ENCODE results near the gene PCDH11Y. TPM values are rescaled to one million over a fixed set of nuclear protein-coding genes. Genes with fewer than 3 reads are reported as not detected.
"Not testable (repeated sequence)": the region's sequence is repeated elsewhere in the genome, so short reads cannot be mapped to it uniquely, and the experiment has no call there.

PCDH11Y gene, protein sequence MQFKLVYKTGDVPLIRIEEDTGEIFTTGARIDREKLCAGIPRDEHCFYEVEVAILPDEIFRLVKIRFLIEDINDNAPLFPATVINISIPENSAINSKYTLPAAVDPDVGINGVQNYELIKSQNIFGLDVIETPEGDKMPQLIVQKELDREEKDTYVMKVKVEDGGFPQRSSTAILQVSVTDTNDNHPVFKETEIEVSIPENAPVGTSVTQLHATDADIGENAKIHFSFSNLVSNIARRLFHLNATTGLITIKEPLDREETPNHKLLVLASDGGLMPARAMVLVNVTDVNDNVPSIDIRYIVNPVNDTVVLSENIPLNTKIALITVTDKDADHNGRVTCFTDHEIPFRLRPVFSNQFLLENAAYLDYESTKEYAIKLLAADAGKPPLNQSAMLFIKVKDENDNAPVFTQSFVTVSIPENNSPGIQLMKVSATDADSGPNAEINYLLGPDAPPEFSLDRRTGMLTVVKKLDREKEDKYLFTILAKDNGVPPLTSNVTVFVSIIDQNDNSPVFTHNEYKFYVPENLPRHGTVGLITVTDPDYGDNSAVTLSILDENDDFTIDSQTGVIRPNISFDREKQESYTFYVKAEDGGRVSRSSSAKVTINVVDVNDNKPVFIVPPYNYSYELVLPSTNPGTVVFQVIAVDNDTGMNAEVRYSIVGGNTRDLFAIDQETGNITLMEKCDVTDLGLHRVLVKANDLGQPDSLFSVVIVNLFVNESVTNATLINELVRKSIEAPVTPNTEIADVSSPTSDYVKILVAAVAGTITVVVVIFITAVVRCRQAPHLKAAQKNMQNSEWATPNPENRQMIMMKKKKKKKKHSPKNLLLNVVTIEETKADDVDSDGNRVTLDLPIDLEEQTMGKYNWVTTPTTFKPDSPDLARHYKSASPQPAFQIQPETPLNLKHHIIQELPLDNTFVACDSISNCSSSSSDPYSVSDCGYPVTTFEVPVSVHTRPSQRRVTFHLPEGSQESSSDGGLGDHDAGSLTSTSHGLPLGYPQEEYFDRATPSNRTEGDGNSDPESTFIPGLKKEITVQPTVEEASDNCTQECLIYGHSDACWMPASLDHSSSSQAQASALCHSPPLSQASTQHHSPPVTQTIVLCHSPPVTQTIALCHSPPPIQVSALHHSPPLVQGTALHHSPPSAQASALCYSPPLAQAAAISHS (N-terminal part only)
- not detected for total RNA-seq

DNA sequence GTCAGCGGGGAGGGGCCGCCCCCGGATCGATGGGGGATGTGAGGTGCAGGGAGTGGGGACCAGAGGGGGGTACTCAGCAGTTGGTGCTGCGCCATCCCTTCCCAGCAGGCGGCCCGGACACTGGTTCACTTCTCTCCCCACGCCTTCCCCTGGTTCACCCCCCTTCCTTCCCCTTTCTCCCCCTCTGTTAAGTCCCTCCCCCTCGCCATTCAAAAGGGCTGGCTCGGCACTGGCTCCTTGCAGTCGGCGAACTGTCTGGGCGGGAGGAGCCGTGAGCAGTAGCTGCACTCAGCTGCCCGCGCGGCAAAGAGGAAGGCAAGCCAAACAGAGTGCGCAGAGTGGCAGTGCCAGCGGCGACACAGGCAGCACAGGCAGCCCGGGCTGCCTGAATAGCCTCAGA, at the start of gene PCDH11Y:
PCDH11Y (plus strand) TSS at position 240 of the 400 bp plus-strand sequence. CDS start 56,804 bp downstream, outside the sequence.
- DNase-seq (peak in 1 of 4 donors; percentile 10), ATAC-seq (peak; percentile 53)
- no CpG with 5 or more reads among the region's 21 CpGs for WGBS, 2 donors
- H3K9me3 ChIP-seq; H3K36me3 ChIP-seq (replicated peaks in 1 of 2; ENCODE audit: insufficient read depth in 1 of 2, low read depth in 2 of 2); H3K27me3 ChIP-seq; H3K4me1 ChIP-seq; intact Hi-C loops (cut with DNase I); H3K4me3 ChIP-seq; H3K27ac ChIP-seq: not testable (repeated sequence)

- H3K27ac ChIP-seq; H3K4me1 ChIP-seq; H3K4me3 ChIP-seq; H3K36me3 ChIP-seq (replicated peaks in 1 of 2; ENCODE audit: insufficient read depth in 1 of 2, low read depth in 2 of 2); H3K27me3 ChIP-seq; H3K9me3 ChIP-seq; DNase-seq; intact Hi-C loops (cut with DNase I); ATAC-seq: not testable (repeated sequence)
- no CpG with 5 or more reads among the region's 4 CpGs for WGBS, 2 donors
These were observed 32.2 kb upstream of the PCDH11Y start for GRCh38 chrY:4967894-4968293.

DNA sequence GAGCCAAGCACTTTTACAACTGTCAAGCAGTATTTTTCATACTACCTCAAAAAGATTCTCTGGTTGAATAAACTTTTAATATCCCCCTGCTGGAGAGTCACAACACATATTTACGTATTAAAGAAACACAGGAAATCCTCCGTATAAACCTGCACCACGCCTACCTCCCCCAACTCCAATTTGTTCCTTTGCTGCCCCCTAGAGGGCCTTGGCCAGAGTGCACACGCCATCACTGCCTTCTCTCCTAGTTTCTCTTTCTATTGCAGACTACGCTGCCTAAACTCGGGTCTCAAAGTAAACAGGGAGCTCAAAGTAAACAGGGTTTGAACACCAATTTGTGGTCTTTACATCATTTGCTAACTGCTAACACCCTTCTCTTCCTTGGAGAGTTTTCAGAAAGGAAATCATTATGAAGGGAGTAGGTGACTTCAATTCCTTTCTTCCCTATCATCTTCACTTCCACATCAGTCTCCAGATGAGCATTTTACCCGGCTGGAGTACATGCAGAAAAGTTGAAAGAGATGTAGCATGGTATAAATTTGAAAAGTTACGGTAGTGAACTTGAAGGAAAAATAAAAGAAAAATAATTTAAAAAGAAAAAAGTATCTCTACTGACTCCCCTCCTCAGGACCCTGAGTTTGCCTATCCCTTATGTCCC, 8.2 kb upstream of the PCDH11Y start:
- intact Hi-C loops (cut with DNase I); H3K4me1 ChIP-seq; H3K27ac ChIP-seq; H3K27me3 ChIP-seq; H3K4me3 ChIP-seq; H3K36me3 ChIP-seq (replicated peaks in 1 of 2; ENCODE audit: insufficient read depth in 1 of 2, low read depth in 2 of 2); DNase-seq; H3K9me3 ChIP-seq: not testable (repeated sequence)
- WGBS, 2 donors = 5 to 18% methylated on average over 2 to 5 of the region's 8 CpGs
- peak; percentile 72 for ATAC-seq

- H3K27me3 ChIP-seq; intact Hi-C loops (cut with DNase I); H3K4me1 ChIP-seq; ATAC-seq; H3K4me3 ChIP-seq; H3K9me3 ChIP-seq; DNase-seq; H3K36me3 ChIP-seq (replicated peaks in 1 of 2; ENCODE audit: insufficient read depth in 1 of 2, low read depth in 2 of 2); H3K27ac ChIP-seq: not testable (repeated sequence)
- WGBS, 2 donors = 30 to 31% methylated on average over 5 of the region's 5 CpGs
These were observed 5.2 kb upstream of the PCDH11Y start for GRCh38 chrY:4994892-4995291.

- H3K9me3 ChIP-seq; intact Hi-C loops (cut with DNase I); H3K4me3 ChIP-seq; ATAC-seq; DNase-seq; H3K27ac ChIP-seq; H3K36me3 ChIP-seq (replicated peaks in 1 of 2; ENCODE audit: insufficient read depth in 1 of 2, low read depth in 2 of 2); H3K27me3 ChIP-seq; H3K4me1 ChIP-seq: not testable (repeated sequence)
- 0% methylated on average over 5 to 20 of the region's 55 CpGs for WGBS, 2 donors
These were observed 2.5 kb downstream of the PCDH11Y start for GRCh38 chrY:5002476-5003184.

DNA sequence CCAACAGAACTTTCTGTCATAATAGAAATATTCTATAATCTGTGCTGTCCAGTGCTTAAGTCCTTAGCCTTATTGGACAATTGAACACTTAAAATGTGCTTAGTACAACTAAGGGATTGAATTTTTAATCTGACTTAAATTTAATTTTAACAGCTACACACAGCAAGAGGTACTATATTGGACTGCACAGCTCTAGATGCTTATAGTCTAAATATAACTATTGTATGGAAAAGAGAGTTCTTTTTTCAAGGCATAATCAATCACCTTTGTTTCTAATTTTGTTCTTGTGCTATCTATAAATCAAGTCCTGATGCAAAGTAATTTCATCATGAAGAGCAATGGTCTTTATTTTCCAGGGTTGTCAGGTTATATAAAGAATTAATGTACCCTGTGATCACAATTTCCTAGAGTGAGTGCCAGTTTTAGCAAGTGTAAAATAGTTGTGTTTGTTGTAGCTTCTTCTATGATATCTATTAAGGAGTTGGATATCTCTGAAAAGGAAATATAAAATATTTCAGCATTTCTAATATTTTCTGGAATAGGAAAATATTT, 39.0 kb downstream of the PCDH11Y start:
- intact Hi-C loops (cut with DNase I); H3K4me3 ChIP-seq; DNase-seq: not testable (repeated sequence)

DNA sequence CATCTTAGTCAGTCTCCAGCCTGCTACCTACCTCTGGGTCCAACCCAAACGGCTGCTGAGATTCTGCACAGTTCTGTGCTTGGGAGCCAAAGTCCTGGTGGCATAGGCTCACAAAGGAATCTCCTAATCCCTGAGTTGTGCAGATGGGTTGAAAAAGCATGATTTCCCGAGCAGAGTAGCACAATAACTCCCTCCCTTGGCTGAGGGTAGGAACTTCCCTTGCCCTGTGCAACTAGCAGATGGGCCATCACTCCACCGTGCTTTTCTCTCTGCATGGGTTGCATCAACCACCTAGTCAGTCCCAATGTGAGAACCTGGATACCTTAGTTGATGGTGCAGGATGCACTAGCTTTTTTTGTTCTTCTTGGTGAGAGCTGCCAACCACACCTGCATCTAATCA, 82.9 kb downstream of the PCDH11Y start:
- H3K4me1 ChIP-seq; H3K9me3 ChIP-seq; H3K27ac ChIP-seq; intact Hi-C loops (cut with DNase I); H3K27me3 ChIP-seq; DNase-seq; ATAC-seq; H3K36me3 ChIP-seq (replicated peaks in 1 of 2; ENCODE audit: insufficient read depth in 1 of 2, low read depth in 2 of 2); H3K4me3 ChIP-seq: not testable (repeated sequence)
- 47 to 67% methylated on average over 1 to 2 of the region's 3 CpGs for WGBS, 2 donors

More for the DNA sequence above, 39.0 kb downstream of the PCDH11Y start:
- H3K36me3 ChIP-seq (replicated peaks in 1 of 2; ENCODE audit: insufficient read depth in 1 of 2, low read depth in 2 of 2); ATAC-seq; H3K4me1 ChIP-seq; H3K9me3 ChIP-seq; H3K27ac ChIP-seq; H3K27me3 ChIP-seq: not testable (repeated sequence)

DNA sequence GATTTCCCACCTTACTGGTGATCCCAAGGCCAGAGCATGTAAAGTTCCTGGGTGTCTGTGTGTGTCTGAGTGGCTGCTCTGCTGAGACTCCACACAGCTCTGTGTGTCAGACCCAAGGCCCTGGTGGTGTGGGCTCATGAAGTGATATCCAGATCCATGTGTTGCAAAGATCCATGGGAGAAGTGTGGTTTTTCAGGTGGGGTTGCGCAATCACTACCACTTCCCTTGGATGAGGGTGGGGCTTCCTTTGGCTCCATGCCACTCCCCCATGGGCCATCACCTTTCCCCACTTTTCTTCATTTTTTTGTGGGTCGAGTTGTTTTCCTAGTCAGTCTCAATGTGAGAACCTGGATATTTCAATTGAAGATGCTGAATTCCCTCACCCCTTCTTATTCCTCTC, 182.9 kb downstream of the PCDH11Y start:
- intact Hi-C loops (cut with DNase I); H3K36me3 ChIP-seq (replicated peaks in 1 of 2; ENCODE audit: insufficient read depth in 1 of 2, low read depth in 2 of 2); H3K4me3 ChIP-seq; H3K27ac ChIP-seq; ATAC-seq; H3K9me3 ChIP-seq; H3K4me1 ChIP-seq; H3K27me3 ChIP-seq; DNase-seq: not testable (repeated sequence)
- WGBS, 2 donors = 64 to 72% methylated on average over 2 of the region's 2 CpGs

DNA sequence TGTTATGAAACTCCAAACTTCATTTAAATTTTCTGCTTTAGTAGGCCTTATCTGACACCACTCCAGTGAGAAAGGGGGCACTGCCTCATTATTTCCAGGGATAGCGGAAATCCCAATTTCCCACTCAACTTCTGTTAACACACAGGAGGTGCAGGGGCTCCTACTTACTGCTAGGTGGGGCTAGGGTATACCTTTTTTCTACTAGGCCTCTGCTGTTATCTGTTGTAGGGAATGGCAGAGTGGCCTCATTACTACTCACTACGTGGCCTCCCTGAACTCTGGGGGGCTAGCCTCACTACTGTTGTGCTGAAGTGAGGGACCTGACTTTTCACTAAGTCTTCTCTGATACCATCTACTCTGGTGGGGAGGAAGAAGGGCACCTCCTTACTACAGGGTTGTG, 215.0 kb downstream of the PCDH11Y start:
- not testable (repeated sequence) for ATAC-seq

DNA sequence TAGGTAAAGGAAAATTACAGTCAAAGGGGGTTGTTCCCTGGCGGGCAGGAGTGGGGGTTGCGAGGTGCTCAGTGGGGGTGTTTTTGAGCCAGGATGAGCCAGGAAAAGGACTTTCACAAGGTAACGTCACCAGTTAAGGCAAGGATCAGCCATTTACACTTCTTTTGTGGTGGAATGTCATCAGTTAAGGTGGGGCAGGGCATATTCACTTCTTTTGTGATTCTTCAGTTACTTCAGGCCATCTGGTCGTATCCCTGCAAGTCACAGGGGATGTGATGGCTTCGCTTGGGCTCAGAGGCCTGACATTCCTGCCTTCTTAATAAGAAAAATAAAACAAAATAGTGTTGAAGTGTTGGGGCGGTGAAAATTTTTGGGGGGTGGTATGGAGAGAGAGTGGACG, 324.8 kb downstream of the PCDH11Y start:
- H3K36me3 ChIP-seq (replicated peaks in 1 of 2; ENCODE audit: insufficient read depth in 1 of 2, low read depth in 2 of 2); intact Hi-C loops (cut with DNase I); H3K4me1 ChIP-seq; DNase-seq; H3K9me3 ChIP-seq; H3K27me3 ChIP-seq; ATAC-seq; H3K4me3 ChIP-seq; H3K27ac ChIP-seq: not testable (repeated sequence)
- 69 to 81% methylated on average over 5 to 7 of the region's 7 CpGs for WGBS, 2 donors

More for the DNA sequence above, 215.0 kb downstream of the PCDH11Y start:
- H3K9me3 ChIP-seq; H3K27ac ChIP-seq; H3K4me1 ChIP-seq; H3K4me3 ChIP-seq; DNase-seq; intact Hi-C loops (cut with DNase I); H3K36me3 ChIP-seq (replicated peaks in 1 of 2; ENCODE audit: insufficient read depth in 1 of 2, low read depth in 2 of 2); H3K27me3 ChIP-seq: not testable (repeated sequence)
- 45% methylated on average over 2 of the region's 2 CpGs; no CpG with 5 or more reads in 1 of the 2 donors for WGBS, 2 donors

Data from body of pancreas (tissue), 4 donors.